Skeletal muscle cell (primary cell): Measurements from ENCODE around the gene DBF4B.
"Not testable (repeated sequence)": the region's sequence is repeated elsewhere in the genome, so short reads cannot be mapped to it uniquely, and the experiment has no call there.

Experiments used
- DNase-seq: peaks from one replicate; pipeline ENCODE4 v3.0.0-alpha.2; 2010; ENCODE audit warnings: low read depth
- H3K4me3 ChIP-seq: 2 replicates; pipeline ENCODE4 v1.5.1; 2011; ENCODE audit warnings: low read depth, mild to moderate bottlenecking, control low read depth, low read length, moderate library complexity

Gene DBF4B, protein sequence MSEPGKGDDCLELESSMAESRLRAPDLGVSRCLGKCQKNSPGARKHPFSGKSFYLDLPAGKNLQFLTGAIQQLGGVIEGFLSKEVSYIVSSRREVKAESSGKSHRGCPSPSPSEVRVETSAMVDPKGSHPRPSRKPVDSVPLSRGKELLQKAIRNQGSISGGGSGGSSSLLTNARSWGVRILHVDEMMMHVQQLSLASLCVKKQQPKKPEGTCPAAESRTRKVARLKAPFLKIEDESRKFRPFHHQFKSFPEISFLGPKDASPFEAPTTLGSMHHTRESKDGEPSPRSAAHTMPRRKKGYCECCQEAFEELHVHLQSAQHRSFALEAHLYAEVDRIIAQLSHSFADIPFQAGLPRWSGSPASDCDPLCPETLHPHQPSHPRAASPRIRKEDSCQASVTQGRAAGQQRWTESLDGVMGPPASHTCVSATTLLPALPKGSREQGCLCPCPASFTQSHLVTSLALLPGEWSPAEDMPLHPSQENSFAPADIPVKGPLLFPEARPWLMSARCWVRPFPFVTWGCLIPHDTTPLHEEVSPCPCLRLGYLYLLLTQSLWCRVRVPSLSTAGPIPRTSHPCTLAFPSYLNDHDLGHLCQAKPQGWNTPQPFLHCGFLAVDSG

DNA sequence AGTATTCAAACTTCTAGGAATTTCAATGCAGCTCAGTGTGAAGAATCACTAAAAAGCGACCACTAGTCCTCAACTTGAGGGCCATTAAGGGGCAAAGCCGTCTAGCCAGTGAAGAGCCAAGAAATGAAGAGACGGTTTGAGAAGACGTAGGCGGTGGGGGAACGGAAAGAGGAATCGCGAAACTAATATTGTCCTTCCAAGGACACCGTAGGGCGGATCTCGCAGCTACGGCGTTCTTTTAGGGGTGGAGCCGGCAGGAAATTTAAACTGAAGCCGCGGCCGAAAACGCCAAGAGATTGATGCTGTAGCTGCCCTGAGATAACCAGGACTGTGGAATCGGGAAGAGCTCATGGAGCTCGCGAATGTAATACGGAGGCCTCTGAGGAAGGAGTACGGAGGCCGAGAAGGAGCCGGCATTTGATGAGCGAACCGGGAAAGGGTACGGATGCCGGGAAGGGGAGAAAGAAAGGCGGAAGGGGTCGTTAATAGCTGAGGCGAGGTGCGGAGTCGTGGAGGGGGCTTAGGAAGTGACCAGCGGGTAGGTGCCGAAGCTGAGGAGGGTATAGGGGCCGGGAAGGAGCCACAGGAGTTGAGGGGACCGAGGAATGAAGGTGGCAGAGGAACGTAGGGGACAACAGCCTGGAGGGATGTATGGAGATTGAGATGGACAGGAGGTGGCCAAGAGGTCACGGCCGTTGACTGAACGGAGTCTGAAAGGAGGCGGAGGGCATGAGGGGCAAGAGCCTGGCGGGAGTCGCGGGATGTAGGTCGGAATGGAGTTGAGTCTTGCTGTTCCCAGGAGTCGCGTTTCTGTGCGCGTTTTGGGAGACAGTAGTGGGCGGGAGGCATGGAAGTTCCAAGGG, at the start of gene DBF4B:
DBF4B (plus strand) TSS at position 265 of the 863 bp plus-strand sequence; CDS start at position 421, 156 bp downstream.
- peak; percentile 75 for DNase-seq
- H3K4me3 ChIP-seq, result peak within 1 kb of the TSS; percentile 99

DNA sequence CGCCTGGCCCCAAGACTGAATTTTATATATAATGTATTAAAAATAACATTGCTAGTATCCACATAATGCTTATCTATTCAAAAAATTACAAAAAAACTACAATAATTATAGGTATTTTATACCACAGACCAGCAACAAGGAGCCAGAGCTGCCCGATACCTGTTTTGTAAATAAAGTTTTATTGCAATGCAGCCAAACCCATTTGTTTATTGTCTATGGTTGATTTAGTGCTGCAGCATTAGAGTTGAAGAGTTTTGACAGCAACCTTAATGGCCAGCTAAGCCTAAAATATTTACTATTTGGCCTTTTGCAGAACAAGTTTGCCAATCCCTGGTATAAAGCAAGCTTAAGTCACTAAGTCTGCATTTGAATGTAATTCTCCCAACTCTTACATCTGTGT, 46.6 kb upstream of the DBF4B start:
- no peak overlapping the region for H3K4me3 ChIP-seq
- no peak for DNase-seq

DNA sequence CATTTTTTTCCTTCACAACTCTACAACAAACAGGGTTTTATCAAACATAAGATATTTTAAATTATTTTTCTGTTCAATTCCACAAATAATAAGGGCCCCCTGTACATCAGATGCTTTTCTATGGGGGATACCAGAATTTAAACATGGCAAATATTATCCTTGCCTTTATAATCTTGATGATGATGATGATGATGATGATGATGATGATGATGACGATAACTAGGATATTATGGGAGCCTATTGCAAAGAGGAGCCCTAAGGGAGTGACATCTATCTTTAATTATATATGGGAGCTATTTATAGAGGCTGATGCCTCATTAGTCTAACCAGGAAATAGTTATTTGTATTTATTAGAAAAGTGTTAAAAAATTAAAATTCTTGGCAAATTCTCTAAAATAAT, 45.4 kb upstream of the DBF4B start:
- DNase-seq, result no peak
- no peak overlapping the region for H3K4me3 ChIP-seq

DNA sequence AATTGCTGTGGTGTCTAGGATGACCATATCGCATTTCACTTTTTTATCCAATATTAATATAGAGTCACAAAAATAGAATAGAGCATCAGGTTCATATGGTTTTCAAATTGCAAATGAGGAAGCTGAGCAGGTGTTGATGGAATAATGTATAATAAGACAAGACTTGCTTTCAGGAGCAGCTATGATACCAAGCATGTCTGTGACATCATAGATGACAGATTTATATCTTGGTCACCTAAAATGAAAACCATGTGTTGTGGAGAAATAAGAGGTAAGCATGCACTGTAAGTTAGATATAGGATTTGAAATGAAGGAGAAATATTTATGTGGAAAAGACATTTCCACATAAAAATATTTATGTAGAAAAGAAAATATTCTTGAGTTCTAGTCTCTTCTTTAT, 43.6 kb upstream of the DBF4B start:
- no peak for DNase-seq
- H3K4me3 ChIP-seq, result no peak overlapping the region

DNA sequence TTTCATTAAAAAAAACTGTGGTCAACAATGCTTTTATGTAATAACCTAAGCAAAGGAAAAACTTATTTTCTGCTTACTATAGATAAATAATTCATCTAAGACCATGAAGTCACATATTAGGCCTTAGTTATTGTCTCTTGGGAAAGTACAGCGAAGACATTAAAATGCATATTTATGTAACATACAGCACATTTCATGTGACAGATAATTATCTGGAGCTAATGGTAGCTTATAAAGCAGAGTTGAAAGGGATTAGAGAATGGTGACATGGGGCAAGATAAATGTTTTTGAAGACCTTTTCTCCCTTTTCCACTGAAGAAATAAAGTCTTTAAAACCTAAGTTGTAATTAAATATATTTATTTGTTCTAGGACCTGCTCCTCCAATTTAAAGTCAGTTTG, 42.5 kb upstream of the DBF4B start:
- DNase-seq, result no peak
- H3K4me3 ChIP-seq, result no peak overlapping the region

DNA sequence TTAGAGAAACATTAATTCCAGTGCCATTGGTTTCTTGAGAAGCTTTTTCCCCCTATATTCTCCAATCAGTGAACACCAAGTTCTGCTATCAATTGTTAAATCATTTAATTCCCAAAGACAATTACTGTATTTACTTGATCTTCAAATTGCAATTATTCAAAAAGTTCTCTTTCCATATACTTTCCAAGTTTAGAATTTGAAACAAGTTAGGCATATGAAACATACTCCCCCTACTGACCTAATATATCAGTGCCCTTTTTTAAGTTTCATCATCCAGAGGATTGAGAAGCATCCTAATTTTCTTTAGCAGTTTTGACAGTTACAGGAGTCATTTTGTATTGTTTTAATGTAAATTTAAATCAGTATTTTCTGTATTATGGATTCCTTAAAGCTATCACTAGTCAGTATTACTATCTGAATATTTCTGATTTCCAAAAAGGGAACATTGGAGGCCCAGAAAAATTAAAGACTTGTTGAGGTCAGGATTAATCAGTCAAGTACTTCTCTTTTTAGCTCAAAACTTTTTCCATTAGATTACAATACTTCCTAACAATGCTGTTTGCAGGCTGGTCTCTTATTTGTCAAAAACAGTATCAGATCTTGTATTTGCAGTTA, 35.9 kb upstream of the DBF4B start:
- DNase-seq, result no peak
- no peak overlapping the region for H3K4me3 ChIP-seq

DNA sequence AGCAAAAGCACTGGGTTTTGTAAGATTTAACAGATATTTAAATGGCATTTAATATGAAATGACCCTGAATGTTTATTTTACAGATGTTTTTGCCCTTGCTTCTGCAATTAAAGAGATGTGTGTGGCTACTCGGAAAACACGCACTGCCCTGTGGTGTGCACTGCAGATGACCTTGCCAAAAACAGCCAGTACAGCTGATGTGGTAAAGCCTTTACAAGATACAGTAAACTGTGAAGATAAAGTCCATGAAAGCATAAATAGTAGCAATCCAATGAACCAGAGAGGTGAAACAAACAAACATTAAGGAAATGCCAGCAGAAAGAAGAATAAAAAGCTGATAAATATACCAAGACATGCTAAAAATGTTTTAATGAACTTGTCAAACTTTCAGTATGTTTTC, 34.6 kb upstream of the DBF4B start:
- no peak overlapping the region for H3K4me3 ChIP-seq
- no peak for DNase-seq

DNA sequence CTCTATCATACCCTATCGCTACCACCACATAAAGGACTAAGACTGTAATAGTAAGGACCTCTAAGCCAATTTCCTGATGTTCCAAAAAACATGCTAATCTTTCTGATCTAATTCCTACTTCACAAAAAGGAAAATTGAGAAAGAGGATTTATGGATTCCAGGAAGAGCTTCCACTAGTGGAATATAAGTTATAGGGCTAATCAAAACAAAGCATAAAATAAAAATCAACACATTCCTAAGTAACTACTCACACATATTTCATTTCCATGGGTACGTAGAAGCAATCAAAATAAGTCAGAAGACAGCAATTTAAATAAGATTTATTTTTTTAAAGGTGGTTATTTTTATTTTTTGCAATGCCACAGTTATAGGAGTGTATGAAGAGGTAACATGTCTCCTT, 31.3 kb upstream of the DBF4B start:
- no peak for DNase-seq
- H3K4me3 ChIP-seq, result no peak overlapping the region

DNA sequence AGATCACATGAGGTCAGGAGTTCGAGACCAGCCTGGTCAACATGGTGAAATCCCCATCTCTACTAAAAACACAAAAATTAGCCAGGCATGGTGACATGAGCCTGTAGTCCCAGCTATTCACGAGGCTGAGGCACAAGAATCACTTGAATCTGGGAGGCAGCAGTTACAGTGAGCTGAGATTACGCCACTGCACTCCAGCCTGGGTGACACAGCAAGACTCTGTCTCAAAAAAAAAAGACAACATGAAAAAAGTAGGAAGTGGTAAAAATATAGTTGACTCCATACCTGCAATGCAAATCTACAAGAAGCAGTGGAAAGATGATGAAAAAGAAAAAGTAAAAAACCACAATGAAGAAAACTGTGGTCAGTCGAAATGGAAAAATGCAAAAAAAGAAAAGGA, 25.2 kb upstream of the DBF4B start:
- not testable (repeated sequence) for H3K4me3 ChIP-seq, DNase-seq

DNA sequence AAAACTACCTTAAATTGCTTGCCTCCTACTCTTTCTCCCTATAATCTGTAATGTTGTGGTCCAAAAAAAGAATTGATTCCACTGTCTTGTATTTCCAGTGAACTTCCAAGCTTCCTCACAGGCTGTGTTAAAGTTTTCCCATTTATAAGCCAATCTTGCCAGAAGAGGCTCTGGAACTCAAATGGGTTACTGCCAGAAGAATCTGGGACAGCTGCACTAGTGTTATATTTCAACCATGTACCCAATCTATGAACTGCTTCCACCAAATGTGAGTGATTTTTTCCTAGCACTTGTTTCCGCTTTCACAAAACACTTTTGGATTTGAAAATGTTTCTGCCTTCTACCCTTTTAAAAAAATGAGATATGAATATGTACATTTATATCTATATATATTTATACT, 20.7 kb upstream of the DBF4B start:
- no peak overlapping the region for H3K4me3 ChIP-seq
- no peak for DNase-seq

DNA sequence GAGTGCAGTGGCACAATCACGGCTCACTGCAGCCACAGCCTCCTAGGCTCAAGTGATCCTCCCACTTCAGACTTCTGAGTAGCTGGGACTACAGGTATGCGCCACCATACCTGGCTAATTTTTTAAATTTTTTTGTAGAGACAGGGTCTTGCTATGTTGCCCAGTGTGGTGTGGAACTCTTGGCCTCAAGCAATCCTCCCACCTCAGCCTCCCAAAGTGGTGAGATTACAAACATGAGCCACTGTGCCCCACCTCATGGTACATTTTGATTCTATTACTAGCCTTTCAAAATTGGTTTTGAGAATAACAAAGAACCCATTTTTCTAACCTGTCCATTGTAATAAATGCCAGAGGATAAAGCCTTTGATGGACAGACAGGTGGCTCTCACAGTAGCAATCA, 20.3 kb upstream of the DBF4B start:
- H3K4me3 ChIP-seq, result no peak overlapping the region
- DNase-seq, result no peak

DNA sequence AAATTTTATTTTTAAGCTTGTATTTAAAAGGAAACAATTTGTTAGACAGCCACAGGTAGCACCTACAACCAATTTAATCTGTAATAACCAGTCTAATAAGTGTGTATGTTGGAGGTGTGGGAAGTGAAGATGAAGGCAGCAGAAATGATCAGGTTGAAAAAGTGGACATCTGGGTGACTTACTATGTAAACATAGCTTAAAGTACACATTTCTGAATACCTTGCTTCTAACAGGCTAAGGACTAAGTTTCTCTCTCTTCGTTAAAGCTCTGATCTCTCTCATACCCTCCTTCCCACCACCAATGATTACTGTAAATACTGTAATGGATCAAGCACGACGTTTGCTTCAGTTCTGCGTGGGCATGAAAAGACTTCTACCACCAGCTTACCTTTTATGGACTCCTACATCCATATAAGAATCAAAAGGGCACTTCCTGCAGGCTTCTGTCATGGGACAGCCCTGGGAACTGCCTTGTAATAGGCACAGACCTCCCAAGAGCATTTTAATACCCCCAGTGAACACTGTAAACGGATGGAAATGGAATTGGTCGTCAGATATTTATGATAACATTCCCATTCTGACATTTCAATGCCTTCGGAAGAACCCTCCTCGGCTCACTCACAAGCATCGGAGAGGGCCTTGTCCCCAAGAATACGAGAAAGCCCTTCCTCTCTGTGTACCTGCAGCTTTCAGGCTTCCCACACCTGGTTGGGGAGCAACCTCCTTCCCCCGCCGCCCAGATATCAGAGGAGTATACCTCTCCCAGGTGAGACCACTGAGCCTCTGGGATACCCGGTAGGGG, 19.6 kb upstream of the DBF4B start:
- peak overlapping the region; percentile 100 for H3K4me3 ChIP-seq
- no peak for DNase-seq

DNA sequence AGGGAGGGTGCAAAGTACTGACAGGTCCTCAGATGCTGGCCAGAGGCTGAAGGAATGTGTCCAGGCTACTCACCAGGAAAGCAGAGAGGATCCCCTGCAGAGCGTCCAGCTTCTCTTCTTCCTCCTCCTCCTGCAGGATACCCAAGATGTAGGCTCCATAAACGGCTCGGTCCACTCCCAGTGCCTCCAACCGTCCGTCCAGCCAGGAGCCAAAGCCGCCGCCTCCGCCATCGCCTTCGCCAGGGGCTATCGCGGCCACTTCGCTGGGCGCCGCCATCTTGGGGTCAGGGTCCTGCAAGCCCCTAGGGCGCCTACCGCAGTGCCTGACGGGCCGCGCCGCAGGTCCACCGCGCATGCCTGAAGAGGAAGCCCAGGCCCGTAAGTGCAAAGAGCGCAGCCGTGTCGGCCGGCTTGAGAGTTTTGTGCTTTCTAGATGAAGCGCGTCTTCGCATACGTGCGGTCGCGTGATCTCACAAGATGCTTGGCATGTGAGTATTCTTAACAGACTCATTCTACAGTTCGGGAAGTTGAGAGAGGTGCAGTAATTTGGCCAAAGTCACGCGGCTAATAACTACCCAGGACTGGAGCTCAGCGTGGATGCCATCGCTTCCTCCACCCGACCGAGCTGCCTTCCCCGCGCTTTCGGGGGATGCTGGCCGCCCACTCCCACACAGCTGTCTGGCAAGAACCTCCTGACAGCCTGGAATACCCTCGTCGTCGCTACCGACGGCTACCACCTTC, 18.8 kb upstream of the DBF4B start, which contains the start of gene CCDC43:
CCDC43 (minus strand) TSS at position 300 of the 741 bp plus-strand sequence; CDS start at position 277, 23 bp downstream.
- peak; percentile 76 for DNase-seq
- H3K4me3 ChIP-seq, result peak within 1 kb of the TSS; percentile 100

DNA sequence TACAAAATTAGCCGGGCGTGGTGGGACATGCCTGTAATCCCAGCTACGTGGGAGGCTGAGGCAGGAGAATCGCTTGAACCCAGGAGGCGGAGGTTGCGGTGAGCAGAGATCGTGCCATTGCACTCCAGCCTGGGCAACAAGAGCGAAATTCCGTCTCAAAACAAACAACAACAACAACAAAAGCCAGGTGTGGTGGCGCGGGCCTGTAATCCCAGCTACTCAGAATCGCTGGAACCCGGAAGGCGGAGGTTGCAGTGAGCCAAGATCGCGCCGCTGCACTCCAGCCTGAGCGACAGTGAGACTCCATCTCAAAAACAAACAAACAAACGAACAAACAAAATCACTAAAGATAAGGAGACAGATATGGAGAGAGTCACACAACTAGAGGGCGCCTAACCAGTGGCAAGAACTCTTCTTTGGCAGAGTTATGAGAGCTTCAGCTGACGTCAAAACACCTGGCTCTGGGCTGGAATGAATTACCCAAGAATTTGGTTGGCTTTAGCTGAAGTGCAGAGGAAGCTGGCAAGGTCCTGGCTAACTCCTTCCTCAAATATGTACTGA, 17.6 kb upstream of the DBF4B start:
- not testable (repeated sequence) for DNase-seq, H3K4me3 ChIP-seq

DNA sequence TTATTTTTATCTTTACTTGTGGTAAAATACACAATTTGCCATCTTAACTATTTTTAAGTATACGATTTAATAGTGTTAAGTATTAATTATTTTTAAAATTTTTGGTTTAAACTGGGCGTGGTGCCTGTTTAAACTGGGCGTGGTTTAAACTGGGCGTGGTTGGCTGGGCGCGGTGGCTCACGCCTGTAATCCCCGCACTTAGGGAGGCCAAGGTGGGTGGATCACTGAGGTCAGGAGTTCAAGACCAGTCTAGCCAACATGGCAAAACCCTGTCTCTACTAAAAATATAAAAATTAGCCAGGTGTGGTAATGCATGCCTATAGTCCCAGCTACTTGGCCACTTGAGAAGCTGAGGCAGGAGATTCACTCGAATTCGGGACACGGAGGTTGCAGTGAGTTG, 14.9 kb upstream of the DBF4B start:
- H3K4me3 ChIP-seq, result no peak overlapping the region
- DNase-seq, result no peak

DNA sequence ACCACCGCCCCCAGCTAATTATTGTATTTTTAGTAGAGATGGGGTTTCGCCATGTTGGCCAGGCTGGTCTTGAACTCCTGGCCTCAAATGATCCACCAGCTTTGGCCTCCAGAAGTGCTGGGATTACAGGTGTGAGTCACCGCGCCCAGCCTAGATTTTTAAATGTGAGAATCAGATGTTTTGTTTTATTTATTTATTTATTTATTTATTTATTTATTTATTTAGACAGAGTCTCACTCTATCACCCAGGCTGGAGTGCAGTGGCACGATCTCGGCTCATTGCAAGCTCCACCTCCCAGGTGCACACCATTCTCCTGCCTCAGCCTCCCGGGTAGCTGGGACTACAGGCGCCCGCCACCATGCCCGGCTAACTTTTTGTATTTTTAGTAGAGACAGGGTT, 8.2 kb upstream of the DBF4B start:
- H3K4me3 ChIP-seq, DNase-seq: not testable (repeated sequence)

DNA sequence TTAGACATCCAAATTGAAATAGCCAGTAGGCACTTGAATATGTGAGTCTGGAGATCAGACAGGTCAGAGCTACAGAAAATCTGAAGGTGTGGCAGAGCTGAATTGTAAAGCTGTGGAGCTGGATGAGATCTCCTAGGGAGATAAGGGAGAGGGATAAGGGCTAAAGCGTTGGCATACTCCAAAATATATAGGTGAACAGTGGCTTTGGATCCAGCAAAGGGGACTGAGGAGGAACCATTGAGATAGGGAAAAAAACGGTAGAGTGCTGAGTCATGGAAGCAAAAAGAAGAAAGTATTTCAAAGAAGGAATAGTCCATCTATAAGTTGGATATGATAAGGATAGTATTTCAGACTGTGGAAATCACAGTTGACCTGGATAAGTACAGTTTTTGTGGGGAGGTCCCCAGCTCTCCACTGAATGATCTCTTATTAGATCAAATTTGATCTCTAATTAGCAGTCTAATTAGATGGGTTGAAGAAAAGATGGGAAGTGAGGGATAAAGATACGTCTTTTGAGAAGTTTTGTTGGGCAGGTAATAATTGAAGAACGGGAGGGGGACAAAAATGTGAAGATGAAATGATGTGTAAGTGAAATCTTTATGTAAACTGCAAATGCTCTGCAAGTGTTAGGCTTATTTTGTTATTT, 587 bp upstream of the DBF4B start:
- DNase-seq, result no peak
- H3K4me3 ChIP-seq, result peak overlapping the region; percentile 99
